Neutrophil (primary cell): ENCODE measurements around the gene PLAU.
A peak's percentile ranks its signal among the peaks of the same experiment; 100 is the strongest.
"Not testable (repeated sequence)": the region's sequence is repeated elsewhere in the genome, so short reads cannot be mapped to it uniquely, and the experiment has no call there.

Experiments
- H3K27ac ChIP-seq: fragments of 200-600 bp; sonication (generic); 2 replicates; pipeline ENCODE4 v1.5.1; 2016; ENCODE audit warnings: mild to moderate bottlenecking, moderate library complexity
- H3K27me3 ChIP-seq: fragments of 200-600 bp; sonication (generic); 2 replicates; pipeline ENCODE4 v1.6.0; 2016; ENCODE audit warnings: mild to moderate bottlenecking
- H3K36me3 ChIP-seq: fragments of 200-600 bp; sonication (generic); 2 replicates; pipeline ENCODE4 v1.5.1; 2017
- H3K4me1 ChIP-seq, 2 experiments: fragments of 200-600 bp in 1 of 2; sonication (generic) in 1 of 2; 1 replicate in 1 of 2; 2 replicates in 1 of 2; pipeline versions ENCODE4 v1.5.1 to v1.6.1; 2013 to 2016; ENCODE audit warnings: low read depth in 1 of 2, low read length in 1 of 2, mild to moderate bottlenecking in 1 of 2, moderate library complexity in 1 of 2; ENCODE audit not compliant: control insufficient read depth in 1 of 2, insufficient read depth in 1 of 2
- H3K4me3 ChIP-seq, 2 experiments: fragments of 200-600 bp in 1 of 2; sonication (generic) in 1 of 2; 1 replicate in 1 of 2; 2 replicates in 1 of 2; pipeline ENCODE4 v1.5.1; 2013 to 2016; ENCODE audit warnings: low read depth in 1 of 2, low read length in 1 of 2, mild to moderate bottlenecking in 1 of 2, moderate library complexity in 1 of 2
- H3K9me3 ChIP-seq: fragments of 200-600 bp; sonication (generic); 2 replicates; pipeline ENCODE4 v1.5.1; 2016
- CTCF ChIP-seq: fragments of 200-600 bp; sonication (generic); IDR thresholded peaks from 2 replicates; pipeline ENCODE4 v1.5.1; 2016; ENCODE audit warnings: antibody characterized with exemption

The PLAU gene

GRCh38 chr10:73886085-73886529 is 24.8 kb upstream of the PLAU start:
- H3K4me1 ChIP-seq, result peaks cover 4 to 15% of the 10 kb centered on the region in 2 experiments
- no peaks in the 10 kb centered on the region for H3K27me3 ChIP-seq
- H3K36me3 ChIP-seq, result no peaks in the 10 kb centered on the region
- no peak overlapping the region for H3K4me3 ChIP-seq
- peak; percentile 95 for TF ChIP-seq CTCF
- H3K9me3 ChIP-seq, result no peaks in the 10 kb centered on the region
- H3K27ac ChIP-seq, result no peak overlapping the region

- no peaks in the 10 kb centered on the region for H3K9me3 ChIP-seq
- no peaks in the 10 kb centered on the region for H3K36me3 ChIP-seq
- no peak for TF ChIP-seq CTCF
- peaks cover 4 to 15% of the 10 kb centered on the region in 2 experiments for H3K4me1 ChIP-seq
- H3K27ac ChIP-seq, result no peak overlapping the region
- no peaks in the 10 kb centered on the region for H3K27me3 ChIP-seq
- no peak overlapping the region for H3K4me3 ChIP-seq
Measured at GRCh38 chr10:73886661-73887293, 24.2 kb upstream of the PLAU start.

- no peaks in the 10 kb centered on the region for H3K27me3 ChIP-seq
- H3K27ac ChIP-seq, result no peak overlapping the region
- no peak for TF ChIP-seq CTCF
- no peaks in the 10 kb centered on the region for H3K9me3 ChIP-seq
- no peak overlapping the region for H3K4me3 ChIP-seq
- no peaks in the 10 kb centered on the region for H3K36me3 ChIP-seq
- H3K4me1 ChIP-seq, result peaks cover 4 to 15% of the 10 kb centered on the region in 2 experiments
Measured at GRCh38 chr10:73887294-73888039, 23.5 kb upstream of the PLAU start.

- Histone ChIP-seq H3K27me3 (no peaks in the 10 kb centered on the region), H3K36me3 (no peaks in the 10 kb centered on the region), H3K4me1 (peaks cover 4 to 15% of the 10 kb centered on the region in 2 experiments), H3K4me3 (no peak overlapping the region), H3K9me3 (no peaks in the 10 kb centered on the region), H3K27ac (peak overlapping the region; percentile 48)
- no peak for TF ChIP-seq CTCF
Measured at GRCh38 chr10:73888514-73888913, 22.4 kb upstream of the PLAU start.

- no peak overlapping the region for H3K4me3 ChIP-seq
- H3K9me3 ChIP-seq, result no peaks in the 10 kb centered on the region
- H3K4me1 ChIP-seq, result peaks cover 4 to 15% of the 10 kb centered on the region in 2 experiments
- no peaks in the 10 kb centered on the region for H3K27me3 ChIP-seq
- no peak for TF ChIP-seq CTCF
- H3K36me3 ChIP-seq, result no peaks in the 10 kb centered on the region
- H3K27ac ChIP-seq, result peak overlapping the region; percentile 48
Measured at GRCh38 chr10:73889014-73889413, 21.9 kb upstream of the PLAU start.

GRCh38 chr10:73889416-73889815 is 21.5 kb upstream of the PLAU start:
- H3K27ac ChIP-seq, H3K9me3 ChIP-seq, H3K27me3 ChIP-seq, H3K4me3 ChIP-seq, H3K36me3 ChIP-seq: not testable (repeated sequence)
- H3K4me1 ChIP-seq, result peaks cover 4 to 15% of the 10 kb centered on the region in 2 experiments
